Cardiac fibroblast (primary cell): Measurements from ENCODE around the gene MPZL3.

Experiments used
- DNase-seq, 2 donors: peaks; one replicate each; pipeline versions ENCODE4 v3.0.0 to v3.0.0-alpha.2; 2010; ENCODE audit warnings: low read depth in 2 of 2
- H3K4me3 ChIP-seq, 2 donors: replicated peaks in 1 of 2; 1 replicate in 1 of 2; 2 replicates in 1 of 2; pipeline ENCODE4 v1.5.1; 2011; ENCODE audit warnings: low read depth in 2 of 2, low read length in 2 of 2, mild to moderate bottlenecking in 2 of 2, moderate library complexity in 1 of 2
- CTCF ChIP-seq: IDR thresholded peaks from one replicate; pipeline ENCODE4 v1.5.1; 2011; ENCODE audit warnings: low read depth, mild to moderate bottlenecking, low read length, inconsistent platforms

Gene MPZL3

GRCh38 chr11:118212131-118212725 is 39.9 kb downstream of the MPZL3 start:
- TF ChIP-seq CTCF: no peak
- no peak overlapping the region for H3K4me3 ChIP-seq
- no peak for DNase-seq

GRCh38 chr11:118211006-118211405 is 41.2 kb downstream of the MPZL3 start:
- peak; percentile 48 to 71 for DNase-seq
- no peak for TF ChIP-seq CTCF
- no peak overlapping the region for H3K4me3 ChIP-seq

- H3K4me3 ChIP-seq: no peak overlapping the region
- no peak for TF ChIP-seq CTCF
- DNase-seq: no peak
These were observed 41.8 kb downstream of the MPZL3 start for GRCh38 chr11:118210323-118210722.

GRCh38 chr11:118209033-118209432 is 43.1 kb downstream of the MPZL3 start:
- TF ChIP-seq CTCF: no peak

GRCh38 chr11:118207079-118207478 is 45.1 kb downstream of the MPZL3 start:
- no peak for TF ChIP-seq CTCF
- no peak for DNase-seq
- H3K4me3 ChIP-seq: no peak overlapping the region

More at GRCh38 chr11:118209033-118209432, 43.1 kb downstream of the MPZL3 start:
- no peak overlapping the region for H3K4me3 ChIP-seq
- no peak for DNase-seq

GRCh38 chr11:118206391-118207031 is 45.7 kb downstream of the MPZL3 start:
- H3K4me3 ChIP-seq: no peak overlapping the region
- no peak for TF ChIP-seq CTCF
- no peak for DNase-seq
